K562 (cell line): ENCODE data around the gene TMEM208. TPM values are rescaled to one million over a fixed set of nuclear protein-coding genes. Genes with fewer than 3 reads are reported as not detected.

Source experiments
- ATAC-seq: fragments of 200-7000 bp; cut with Tn5 transposase; 3 replicates; pipeline ENCODE4 v1.9.1; 2020; ENCODE audit warnings: moderate library complexity
- BruUV-seq: library from RNA; stranded (reverse); fragments of 400-500 nt; replicated peaks from 2 replicates; lab custom pipeline; 2021; lab: Mats Ljungman, UMichigan
- CTCF ChIA-PET: fragments of 300-600 bp; formaldehyde crosslinking; extraction: SDS; loops from one replicate; lab custom pipeline; 2021; ENCODE audit warnings: low intra/inter-chr PET ratio; lab: Yijun Ruan, JAX
- POLR2A ChIA-PET: fragments of 300-600, 350-650 bp; sonication (Branson Sonifier 250); formaldehyde crosslinking; extraction: SDS; loops from one replicate; lab custom pipeline; 2021; ENCODE audit warnings: antibody characterized with exemption, inconsistent platforms; lab: Yijun Ruan, JAX
- DNase-seq, 4 experiments: peaks; one replicate each; pipeline versions ENCODE4 v3.0.0 to v3.0.0-alpha.2; 2011 to 2018; ENCODE audit warnings: low spot score in 3 of 4, mixed read lengths in 3 of 4; ENCODE audit errors: extremely low read depth in 1 of 4
- FAIRE-seq: peaks from 2 replicates; lab custom pipeline; 2011; peaks lifted over from hg19 to GRCh38; lab: Jason Lieb, UNC
- H2AFZ ChIP-seq: 2 replicates; pipeline ENCODE4 v1.6.0; 2011; ENCODE audit warnings: low read depth, low read length, control low read depth, inconsistent platforms
- H3K27ac ChIP-seq: fragments of 200-600 bp; 3 replicates; pipeline ENCODE4 v1.8.0; 2011; ENCODE audit warnings: low read depth, mild to moderate bottlenecking, control low read depth, inconsistent platforms, low read length, moderate library complexity, mixed read lengths; ENCODE audit errors: extremely low read depth
- H3K27me3 ChIP-seq, 2 experiments: fragments of 300-600 bp in 1 of 2; 2 replicates in 1 of 2; 3 replicates in 1 of 2; pipeline versions ENCODE4 v1.6.0 to v1.8.0; 2011; ENCODE audit warnings: inconsistent platforms in 2 of 2, low read length in 2 of 2, mild to moderate bottlenecking in 1 of 2, mixed read lengths in 1 of 2, moderate library complexity in 1 of 2; ENCODE audit not compliant: control insufficient read depth in 2 of 2, insufficient read depth in 2 of 2
- H3K36me3 ChIP-seq: fragments of 300-600 bp; 3 replicates; pipeline ENCODE4 v1.8.0; 2011; ENCODE audit warnings: mild to moderate bottlenecking, low read length, inconsistent platforms; ENCODE audit not compliant: control insufficient read depth, insufficient read depth
- H3K4me1 ChIP-seq, 2 experiments: fragments of 200-600 bp in 1 of 2; replicated peaks in 1 of 2; 2 replicates in 1 of 2; 3 replicates in 1 of 2; pipeline versions ENCODE4 v1.5.1 to v1.8.0; 2011; ENCODE audit warnings: inconsistent platforms in 2 of 2, low read length in 2 of 2, mild to moderate bottlenecking in 1 of 2, mixed read lengths in 1 of 2, moderate library complexity in 1 of 2; ENCODE audit not compliant: control insufficient read depth in 2 of 2, insufficient read depth in 2 of 2
- H3K4me2 ChIP-seq: 2 replicates; pipeline ENCODE4 v1.6.1; 2011; ENCODE audit warnings: low read length, control low read depth, inconsistent platforms, mixed read lengths; ENCODE audit not compliant: insufficient read depth
- H3K4me3 ChIP-seq: fragments of 200-600 bp; sonication (generic), shearing (Covaris generic); 2 replicates; pipeline ENCODE4 v1.5.1; 2016; ENCODE audit warnings: control low read depth, inconsistent platforms
- H3K79me2 ChIP-seq: fragments of 200-600 bp; 3 replicates; pipeline ENCODE4 v1.8.0; 2011; ENCODE audit warnings: low read length, inconsistent platforms; ENCODE audit not compliant: control insufficient read depth, insufficient read depth
- H3K9ac ChIP-seq, 2 experiments: 2 replicates each; pipeline versions ENCODE4 v1.6.0 to v1.6.1; 2011; ENCODE audit warnings: low read depth in 2 of 2, low read length in 2 of 2, control low read depth in 1 of 2, inconsistent platforms in 1 of 2, mild to moderate bottlenecking in 1 of 2, mixed read lengths in 1 of 2; ENCODE audit not compliant: insufficient read depth in 1 of 2
- H3K9me1 ChIP-seq: one replicate; pipeline ENCODE4 v1.6.0; 2011; ENCODE audit warnings: inconsistent platforms, mild to moderate bottlenecking, low read length, moderate library complexity; ENCODE audit not compliant: control insufficient read depth, insufficient read depth
- H3K9me3 ChIP-seq: replicated peaks from 2 replicates; pipeline ENCODE4 v1.5.1; 2011; ENCODE audit warnings: low read depth, low read length, inconsistent platforms; ENCODE audit not compliant: control insufficient read depth, insufficient read depth
- H4K20me1 ChIP-seq: replicated peaks from 2 replicates; pipeline ENCODE4 v1.6.1; 2011; ENCODE audit warnings: low read length, inconsistent platforms, mixed read lengths; ENCODE audit not compliant: control insufficient read depth, insufficient read depth
- CBX8 ChIP-seq: fragments of 200-600 bp; sonication (generic); IDR thresholded peaks from 2 replicates; pipeline ENCODE4 v1.6.1; 2012; ENCODE audit warnings: borderline replicate concordance, mixed run types, low read depth, mild to moderate bottlenecking, moderate library complexity, mixed read lengths, low read length, control low read depth, inconsistent platforms; ENCODE audit not compliant: poor library complexity, severe bottlenecking; ENCODE audit errors: extremely low read depth
- CREM ChIP-seq: IDR thresholded peaks from 2 replicates; pipeline ENCODE4 v1.6.1; 2014; ENCODE audit warnings: antibody characterized with exemption, low read depth
- CTBP1 ChIP-seq: fragments of 450-650 bp; IDR thresholded peaks from 2 replicates; pipeline ENCODE4 v1.6.1; 2016; ENCODE audit warnings: borderline replicate concordance
- FOXK2 ChIP-seq, 2 experiments: fragments of 450-650 bp; IDR thresholded peaks in 1 of 2; conservative IDR thresholded peaks in 1 of 2; 2 replicates each; pipeline ENCODE4 v1.6.1; 2016; ENCODE audit warnings: low read depth in 2 of 2, mild to moderate bottlenecking in 1 of 2
- HIVEP1 ChIP-seq: fragments of 250-450 bp; sonication (Bioruptor Pico); IDR thresholded peaks from 2 replicates; pipeline ENCODE4 v1.4.0; 2020; ENCODE audit warnings: mild to moderate bottlenecking
- HOMEZ ChIP-seq: fragments of 250-450 bp; sonication (Bioruptor Pico); IDR thresholded peaks from 2 replicates; pipeline ENCODE4 v1.4.0; 2020; ENCODE audit warnings: mild to moderate bottlenecking, moderate library complexity
- L3MBTL2 ChIP-seq: fragments of 450-650 bp; IDR thresholded peaks from 2 replicates; pipeline ENCODE4 v1.6.1; 2016; ENCODE audit warnings: mild to moderate bottlenecking, moderate library complexity
- NKRF ChIP-seq: fragments of 450-650 bp; IDR thresholded peaks from 2 replicates; pipeline ENCODE4 v1.6.1; 2016; ENCODE audit warnings: borderline replicate concordance
- NR3C1 ChIP-seq: sonication (generic); formaldehyde crosslinking; IDR thresholded peaks from 2 replicates; pipeline ENCODE4 v1.8.1; 2022; ENCODE audit warnings: missing genetic modification reagents
- SAP30 ChIP-seq: fragments of 200-600 bp; sonication (generic); IDR thresholded peaks from 2 replicates; pipeline ENCODE4 v1.6.1; 2012; ENCODE audit warnings: borderline replicate concordance, low read depth, mild to moderate bottlenecking, moderate library complexity, low read length, control low read depth, inconsistent platforms; ENCODE audit not compliant: insufficient read depth, poor library complexity, severe bottlenecking
- ZNF76 ChIP-seq: fragments of 250-450 bp; sonication (Bioruptor Pico); IDR thresholded peaks from 2 replicates; pipeline ENCODE4 v1.4.0; 2020; ENCODE audit warnings: mild to moderate bottlenecking, moderate library complexity, borderline replicate concordance
- WGBS: fragments of 100-300 bp; shearing (Covaris generic); methylation state at CpG from one replicate; pipeline ENCODE4 v1.1.6; 2016; ENCODE audit warnings: low coverage, mixed read lengths; ENCODE audit not compliant: insufficient coverage; ENCODE audit errors: missing lambda C conversion rate; 5-methylcytosine and 5-hydroxymethylcytosine counted together
- in situ Hi-C: fragments of 300-500 bp; cut with MboI; formaldehyde crosslinking; loops from 4 replicates; pipeline ENCODE4 v1.15.0; 2018; ENCODE audit warnings: inconsistent platforms, mixed read lengths
- intact Hi-C: fragments of 100-400 bp; cut with micrococcal nuclease; formaldehyde crosslinking; loops from 2 replicates; pipeline ENCODE4 v1.14.2; 2022
- polyA plus RNA-seq, 8 experiments: library from polyadenylated mRNA; depleted of rRNA in 4 of 8; stranded (reverse) in 5 of 8; unstranded in 3 of 8; fragments of >200 nt; fragmentation: Nextera tagmentation in 2 of 8; fragmentation: Illumina TruSeq in 1 of 8; extraction: Ambion mirVana in 2 of 8; extraction: Trizol in 1 of 8; gene quantifications; 2 replicates each; pipeline versions ENCODE4 v1.2.1 to v1.2.3, GENCODE V29; 2011 to 2014; ENCODE audit warnings: inconsistent platforms in 1 of 8, missing spikeins in 1 of 8
- total RNA-seq, 7 experiments: library from RNA; depleted of rRNA in 6 of 7; stranded (reverse); fragments of >200 nt in 6 of 7; fragmentation: Illumina TruSeq in 2 of 7; extraction: Trizol in 2 of 7; gene quantifications; 2 replicates each; pipeline versions ENCODE4 v1.2.1 to v1.2.3, GENCODE V29; 2011 to 2021; ENCODE audit warnings: low replicate concordance in 1 of 7
- TF ChIP-seq, protein P1 (sequence below): fragments of 250-450 bp; sonication (Bioruptor Pico); IDR thresholded peaks from 2 replicates; pipeline ENCODE4 v1.4.0; 2020; ENCODE audit warnings: mild to moderate bottlenecking, moderate library complexity, borderline replicate concordance

TMEM208 gene
- total and polyA plus RNA-seq, 9 of the 15 experiments (the other 6 are each of a cell fraction or from before 2014, with no cell fraction given): 31.8 to 239 (median 54.3) TPM

DNA sequence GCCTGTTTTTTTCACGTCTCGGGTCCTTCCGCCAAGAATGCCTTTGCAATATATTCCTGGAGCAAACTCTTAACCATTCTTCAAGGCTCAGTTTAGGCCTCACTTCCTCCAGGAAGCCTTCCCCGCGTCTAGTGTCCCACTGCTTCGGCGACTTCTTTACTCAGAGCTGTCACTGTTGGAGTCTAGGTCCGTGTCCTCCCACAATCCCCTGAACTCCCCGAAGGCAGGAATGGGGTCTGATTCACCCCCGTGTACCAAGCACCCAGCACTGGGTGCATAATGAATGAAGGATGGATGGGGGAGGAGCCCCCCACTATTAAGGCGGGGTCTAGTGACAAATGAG, 43.7 kb upstream of the TMEM208 start (continued):
- no peak; the same call in 1 of the 2 replicates for TF ChIP-seq NKRF
- peak; percentile 29 for TF ChIP-seq SAP30
- TF ChIP-seq HOMEZ (CRISPR knock-in tag): no peak

DNA sequence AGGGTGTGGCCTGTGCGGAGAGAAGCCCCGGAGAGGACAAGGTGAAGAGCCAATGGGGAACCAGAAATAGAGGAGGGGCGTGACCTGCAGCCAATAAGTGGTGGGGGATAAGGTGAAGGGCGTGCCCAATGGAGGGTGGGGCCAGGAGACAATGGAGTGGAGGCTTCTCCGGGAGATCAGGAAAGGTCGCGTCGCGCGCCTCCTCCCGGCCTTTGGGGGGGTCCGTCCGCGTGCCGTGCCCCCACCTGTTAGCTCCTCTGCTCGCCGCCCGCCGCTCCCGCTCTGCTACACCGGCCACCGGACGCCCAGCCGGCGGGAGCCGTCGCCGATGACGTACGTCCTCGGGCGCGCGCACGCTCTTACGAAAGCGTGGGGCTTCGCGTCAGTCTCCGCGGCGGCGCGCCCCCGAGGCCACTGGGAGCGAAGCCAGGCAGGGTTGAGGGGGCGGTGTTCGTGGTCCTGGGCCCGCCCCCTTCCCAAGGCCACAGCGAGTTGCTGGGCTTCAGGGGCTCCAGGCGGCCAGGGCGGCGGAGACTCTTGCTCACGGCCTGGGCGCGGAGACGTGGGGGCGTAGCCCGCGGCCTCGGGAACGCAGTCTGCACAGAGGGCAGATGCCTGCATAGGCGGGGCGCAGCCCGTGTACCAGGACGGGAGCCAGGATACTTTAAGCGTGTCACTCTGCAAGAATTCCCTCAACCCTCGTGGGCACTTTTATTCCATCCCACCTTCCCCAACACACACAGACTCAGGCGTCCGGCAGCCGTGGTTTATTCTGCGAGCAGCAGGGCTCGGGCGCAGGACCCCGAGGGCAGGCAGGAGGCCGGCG, 43.1 kb upstream of the TMEM208 start, which contains the start of gene MATCAP1:
Gene MATCAP1, minus strand, starts transcription at position 337 of the 826 bp plus-strand sequence. CDS start 3,353 bp downstream, outside the sequence.
- peak; percentile 100 for FAIRE-seq
- CTCF ChIA-PET: interaction anchor here (1.2 to 1.4 kb wide), 2 partner anchors 29 to 207 kb away, joined by 3 to 5 read pairs; no protein-coding TSS in a partner anchor
- TF ChIP-seq L3MBTL2 (peak; percentile 75), CBX8 (no peak), FOXK2 (conservative IDR thresholded peaks at IDR 0.05 in 1 of 2, IDR thresholded peaks at IDR 0.05 in 1 of 2; ENCODE audit: low read depth in 2 of 2) (0 out of 4 replicates have a peak, but pooled peaks of 1 of the 2 experiments have one; percentile 41), CTBP1 (peak; percentile 79), NR3C1 (CRISPR knock-in tag) (no peak), HIVEP1 (CRISPR knock-in tag) (no peak), CREM (peak; percentile 96), ZNF76 (CRISPR knock-in tag) (no peak)
- TF ChIP-seq, protein P1, sequence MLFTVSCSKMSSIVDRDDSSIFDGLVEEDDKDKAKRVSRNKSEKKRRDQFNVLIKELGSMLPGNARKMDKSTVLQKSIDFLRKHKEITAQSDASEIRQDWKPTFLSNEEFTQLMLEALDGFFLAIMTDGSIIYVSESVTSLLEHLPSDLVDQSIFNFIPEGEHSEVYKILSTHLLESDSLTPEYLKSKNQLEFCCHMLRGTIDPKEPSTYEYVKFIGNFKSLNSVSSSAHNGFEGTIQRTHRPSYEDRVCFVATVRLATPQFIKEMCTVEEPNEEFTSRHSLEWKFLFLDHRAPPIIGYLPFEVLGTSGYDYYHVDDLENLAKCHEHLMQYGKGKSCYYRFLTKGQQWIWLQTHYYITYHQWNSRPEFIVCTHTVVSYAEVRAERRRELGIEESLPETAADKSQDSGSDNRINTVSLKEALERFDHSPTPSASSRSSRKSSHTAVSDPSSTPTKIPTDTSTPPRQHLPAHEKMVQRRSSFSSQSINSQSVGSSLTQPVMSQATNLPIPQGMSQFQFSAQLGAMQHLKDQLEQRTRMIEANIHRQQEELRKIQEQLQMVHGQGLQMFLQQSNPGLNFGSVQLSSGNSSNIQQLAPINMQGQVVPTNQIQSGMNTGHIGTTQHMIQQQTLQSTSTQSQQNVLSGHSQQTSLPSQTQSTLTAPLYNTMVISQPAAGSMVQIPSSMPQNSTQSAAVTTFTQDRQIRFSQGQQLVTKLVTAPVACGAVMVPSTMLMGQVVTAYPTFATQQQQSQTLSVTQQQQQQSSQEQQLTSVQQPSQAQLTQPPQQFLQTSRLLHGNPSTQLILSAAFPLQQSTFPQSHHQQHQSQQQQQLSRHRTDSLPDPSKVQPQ (CRISPR knock-in tag): no peak

More for the DNA sequence above, 43.1 kb upstream of the TMEM208 start, which contains the start of gene MATCAP1:
- Histone ChIP-seq H3K4me2 (peak within 1 kb of the TSS; percentile 99), H3K27ac (peak within 1 kb of the TSS; percentile 91), H3K27me3 (no peaks in the 10 kb centered on the region), H3K4me3 (peak within 1 kb of the TSS; percentile 61), H3K9me1 (no peaks in the 10 kb centered on the region), H3K9me3 (no peaks in the 10 kb centered on the region), H4K20me1 (peaks cover 11% of the 10 kb centered on the region), H3K4me1 (peaks cover 13 to 50% of the 10 kb centered on the region in 2 experiments), H3K36me3 (no peaks in the 10 kb centered on the region), H2AFZ (peak within 1 kb of the TSS; percentile 91), H3K9ac (peak within 1 kb of the TSS; percentile 81 to 97), H3K79me2 (peaks cover 14% of the 10 kb centered on the region)
- WGBS: 5% methylated on average over 72 of the region's 77 CpGs
- ATAC-seq (peak; percentile 97), DNase-seq (peak; percentile 98 to 100 (median 98))
- POLR2A ChIA-PET: interaction anchor here (1.4 kb wide), 1 partner anchor 19 kb away, joined by 3 read pairs; no protein-coding TSS in a partner anchor
- in situ Hi-C loops: no loop called here
- intact Hi-C loops: loop anchor here (1.0 to 10.0 kb wide), 3 partner anchors 62 to 229 kb away; no protein-coding TSS in a partner anchor
- BruUV-seq: no TSS peak
